SK-N-SH (cell line): ENCODE measurements around the gene EIF1AD. TPM values are rescaled to one million over a fixed set of nuclear protein-coding genes. Genes with fewer than 3 reads are reported as not detected.

Experiments
- CTCF ChIA-PET: fragments of 300-600, 350-600 bp; formaldehyde crosslinking; extraction: SDS; loops from one replicate; lab custom pipeline; 2021; lab: Yijun Ruan, JAX
- POLR2A ChIA-PET: fragments of 350-600 bp; sonication (Branson Sonifier 250); formaldehyde crosslinking; extraction: SDS; loops from one replicate; lab custom pipeline; 2020; ENCODE audit warnings: antibody characterized with exemption, inconsistent platforms; lab: Yijun Ruan, JAX
- DNase-seq: peaks from one replicate; pipeline ENCODE4 v3.0.0; 2012
- H2AFZ ChIP-seq: fragments of 200-600 bp; sonication (generic); 2 replicates; pipeline ENCODE4 v1.8.1; 2016; ENCODE audit warnings: antibody characterized with exemption, mild to moderate bottlenecking, low read depth
- H3F3A ChIP-seq: fragments of 200-600 bp; sonication (generic); replicated peaks from 2 replicates; pipeline ENCODE3; 2016; ENCODE audit warnings: antibody characterized with exemption, mild to moderate bottlenecking; ENCODE audit not compliant: insufficient read depth
- H3K27ac ChIP-seq, 2 experiments: fragments of 200-500 bp in 1 of 2; fragments of 200-600 bp in 1 of 2; sonication (Bioruptor generic) in 1 of 2; sonication (generic), shearing (Covaris generic) in 1 of 2; 2 replicates each; pipeline versions ENCODE4 v1.5.1 to v1.6.1; 2014 to 2016; ENCODE audit warnings: low read depth in 2 of 2, inconsistent platforms in 1 of 2, low read length in 1 of 2, mild to moderate bottlenecking in 1 of 2, mixed read lengths in 1 of 2
- H3K27me3 ChIP-seq: fragments of 200-600 bp; sonication (generic), shearing (Covaris generic); 2 replicates; pipeline ENCODE4 v1.6.1; 2016; ENCODE audit warnings: mixed run types; ENCODE audit not compliant: insufficient read depth
- H3K36me3 ChIP-seq, 2 experiments: fragments of 200-500 bp in 1 of 2; fragments of 200-600 bp in 1 of 2; sonication (Bioruptor generic) in 1 of 2; sonication (generic) in 1 of 2; replicated peaks in 1 of 2; 2 replicates each; pipeline versions ENCODE3 to v1.5.1; 2014 to 2016; ENCODE audit warnings: low read length in 1 of 2, mild to moderate bottlenecking in 1 of 2; ENCODE audit not compliant: insufficient read depth in 2 of 2, control insufficient read depth in 1 of 2
- H3K4me1 ChIP-seq, 2 experiments: fragments of 200-500 bp in 1 of 2; fragments of 200-600 bp in 1 of 2; sonication (Bioruptor generic) in 1 of 2; sonication (generic), shearing (Covaris generic) in 1 of 2; 2 replicates each; pipeline versions ENCODE4 v1.5.1 to v1.6.1; 2014 to 2016; ENCODE audit warnings: low read depth in 1 of 2, low read length in 1 of 2, mixed run types in 1 of 2; ENCODE audit not compliant: insufficient read depth in 2 of 2, control insufficient read depth in 1 of 2
- H3K4me2 ChIP-seq: fragments of 200-600 bp; sonication (generic), shearing (Covaris generic); 2 replicates; pipeline ENCODE4 v1.6.1; 2017; ENCODE audit warnings: mixed run types
- H3K4me3 ChIP-seq, 2 experiments: fragments of 200-500 bp in 1 of 2; fragments of 200-600 bp in 1 of 2; sonication (Bioruptor generic) in 1 of 2; sonication (generic), shearing (Covaris generic) in 1 of 2; 2 replicates each; pipeline versions ENCODE4 v1.5.1 to v1.8.1; 2014 to 2016; ENCODE audit warnings: low read depth in 2 of 2, inconsistent platforms in 1 of 2, low read length in 1 of 2, mild to moderate bottlenecking in 1 of 2, mixed read lengths in 1 of 2, moderate library complexity in 1 of 2
- H3K79me2 ChIP-seq: fragments of 200-600 bp; sonication (generic); 2 replicates; pipeline ENCODE4 v1.8.1; 2017; ENCODE audit warnings: mild to moderate bottlenecking; ENCODE audit not compliant: insufficient read depth
- H3K9ac ChIP-seq: fragments of 200-600 bp; sonication (generic); 2 replicates; pipeline ENCODE4 v1.6.1; 2017; ENCODE audit warnings: mixed run types
- H3K9me2 ChIP-seq: fragments of 200-600 bp; sonication (generic); 2 replicates; pipeline ENCODE4 v1.6.1; 2017; ENCODE audit warnings: mixed run types
- H3K9me3 ChIP-seq: fragments of 200-600 bp; sonication (generic); 2 replicates; pipeline ENCODE4 v1.6.1; 2017; ENCODE audit warnings: mixed run types, mild to moderate bottlenecking, moderate library complexity
- H4K20me1 ChIP-seq: fragments of 200-600 bp; sonication (generic); 2 replicates; pipeline ENCODE4 v1.6.1; 2017; ENCODE audit warnings: mild to moderate bottlenecking, mixed run types; ENCODE audit not compliant: insufficient read depth
- MEF2A ChIP-seq: IDR thresholded peaks from 2 replicates; pipeline ENCODE4 v1.4.0; 2012; ENCODE audit warnings: low read depth, borderline replicate concordance
- MXI1 ChIP-seq: IDR thresholded peaks from 2 replicates; pipeline ENCODE4 v1.6.1; 2012; ENCODE audit warnings: mild to moderate bottlenecking, low read depth, low read length, improper control_type of control experiment
- NFIC ChIP-seq: IDR thresholded peaks from 2 replicates; pipeline ENCODE4 v1.4.0; 2012; ENCODE audit warnings: borderline replicate concordance
- PBX3 ChIP-seq: IDR thresholded peaks from 2 replicates; pipeline ENCODE4; 2012
- TAF1 ChIP-seq: IDR thresholded peaks from 2 replicates; pipeline ENCODE4 v1.6.1; 2012; ENCODE audit warnings: low read depth, mild to moderate bottlenecking, low read length, moderate library complexity, borderline replicate concordance
- WGBS: methylation state at CpG from one replicate; pipeline ENCODE4 v1.1.6; 2017; ENCODE audit warnings: low lambda C conversion rate; 5-methylcytosine and 5-hydroxymethylcytosine counted together
- polyA plus RNA-seq, 3 experiments: library from polyadenylated mRNA; depleted of rRNA; stranded (reverse); fragments of >200 nt; gene quantifications; 2 replicates each; pipeline ENCODE4 v1.2.3, GENCODE V29; 2012

Gene EIF1AD
- polyA plus RNA-seq, 1 of the 3 experiments (the other 2 are of a cell fraction) = 28.9 TPM

DNA sequence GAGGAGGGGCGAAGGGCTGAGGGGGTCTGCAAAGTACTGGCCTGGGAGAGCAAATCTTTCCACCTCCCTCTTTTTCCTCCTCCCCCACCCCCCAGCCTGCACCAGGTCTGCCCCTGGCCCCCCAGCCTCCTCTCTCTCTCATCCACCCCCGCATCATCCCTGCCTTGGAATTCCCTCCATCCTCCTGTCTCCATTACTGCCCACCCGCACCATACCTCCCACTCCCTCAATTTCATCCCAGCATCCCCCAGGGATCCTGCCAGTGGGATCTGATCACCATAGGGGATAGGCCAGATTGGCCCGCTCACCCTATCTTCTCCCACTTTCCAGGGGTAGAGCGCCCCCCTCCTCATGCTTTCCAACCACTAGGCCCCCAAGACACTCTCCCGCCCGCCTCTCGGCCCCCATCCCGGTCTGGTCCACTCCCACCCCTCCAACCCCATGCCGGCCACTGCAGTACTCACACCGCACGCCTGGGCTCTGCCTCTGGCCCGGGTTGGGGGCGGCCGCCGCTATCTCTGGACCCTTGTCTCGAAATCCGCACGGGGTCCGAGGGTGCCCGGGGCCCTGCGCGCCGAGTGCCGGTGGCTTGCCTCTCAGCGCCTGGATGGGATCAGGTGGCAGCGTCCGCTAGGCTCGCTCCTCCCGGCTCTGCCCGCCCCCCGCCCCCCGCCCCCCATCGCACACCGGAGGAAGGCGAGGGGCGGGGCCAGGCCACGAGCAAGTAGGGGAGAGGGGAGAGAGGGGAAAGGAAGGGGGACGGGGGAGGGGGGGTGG lies 46.8 kb upstream of the EIF1AD start, which contains the start of gene GAL3ST3:
GAL3ST3 (minus strand) TSS at position 615 of the 777 bp plus-strand sequence. CDS start 3,746 bp downstream, outside the sequence.
- peak within 1 kb of the TSS; percentile 43 to 59; a peak in 2 of 4 replicates for H3K4me3 ChIP-seq
- ChIA-PET CTCF (interaction anchor here (1.2 to 5.8 kb wide), 5 partner anchors 20 to 173 kb away, joined by 3 to 46 read pairs (median 19); partner anchors contain the start of gene PACS1), POLR2A (no interaction called here)
- peaks cover 15 to 50% of the 10 kb centered on the region in 2 experiments; a peak in 2 of 4 replicates for H3K4me1 ChIP-seq
- 35% methylated on average over 39 of the region's 39 CpGs for WGBS
- H3K36me3 ChIP-seq = peaks cover 3 to 4% of the 10 kb centered on the region in 2 experiments
- H3F3A ChIP-seq = peaks cover 12% of the 10 kb centered on the region
- H3K27ac ChIP-seq = peak within 1 kb of the TSS in 1 of 2 experiments; percentile 73; a peak in 1 of 4 replicates
- H3K9ac ChIP-seq = no peak within 1 kb of the TSS
- no peak within 1 kb of the TSS for H2AFZ ChIP-seq
- peak; percentile 39; the same call in 1 of the 2 replicates for TF ChIP-seq TAF1
- TF ChIP-seq MEF2A = no peak
- TF ChIP-seq MXI1 = peak; percentile 21; the same call in 1 of the 2 replicates
- H3K79me2 ChIP-seq = peaks cover 16% of the 10 kb centered on the region
- H3K9me2 ChIP-seq = no peaks in the 10 kb centered on the region
- DNase-seq = peak; percentile 90
- H4K20me1 ChIP-seq = no peaks in the 10 kb centered on the region
- H3K9me3 ChIP-seq = no peaks in the 10 kb centered on the region
- H3K27me3 ChIP-seq = no peaks in the 10 kb centered on the region
- peak within 1 kb of the TSS; percentile 66 for H3K4me2 ChIP-seq

DNA sequence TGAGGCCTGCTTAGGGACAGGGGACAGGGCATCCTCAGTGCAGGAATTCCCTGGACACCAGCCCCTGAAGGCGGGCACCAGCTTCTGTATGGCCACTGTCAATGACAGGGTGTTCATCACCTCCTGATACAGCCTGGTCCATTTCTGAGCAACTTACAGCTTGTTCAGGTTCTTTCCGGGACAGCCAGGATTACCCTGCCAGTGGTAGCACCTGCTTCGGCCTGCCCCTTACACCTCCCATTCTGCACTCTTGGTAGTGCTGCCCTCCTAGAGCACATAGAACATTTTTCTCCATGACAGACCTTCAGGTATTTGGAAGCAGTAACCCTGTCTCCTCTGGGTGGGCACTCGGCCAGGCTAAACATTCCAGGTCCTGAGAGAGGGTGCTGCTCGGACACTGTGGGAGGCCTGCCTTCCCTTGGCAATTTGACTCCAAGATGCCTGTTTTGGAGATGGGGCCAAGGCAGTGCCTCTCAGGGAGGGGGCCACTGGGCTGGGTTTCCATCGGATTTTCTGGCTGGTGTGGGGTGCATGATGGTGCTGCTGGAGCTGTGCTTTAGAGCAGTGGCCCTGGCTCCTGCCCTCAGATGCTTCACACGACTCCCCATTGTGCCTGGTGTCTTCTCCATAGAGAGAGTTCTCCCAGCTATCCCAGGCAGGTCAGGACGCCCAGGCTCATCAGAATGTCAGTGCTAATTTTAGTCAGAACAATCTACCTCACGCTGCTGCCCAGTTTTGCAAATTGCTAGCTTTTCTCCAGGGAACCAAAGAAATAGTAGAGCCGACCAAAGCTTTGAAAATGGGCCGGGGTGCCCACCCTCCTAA lies 45.8 kb upstream of the EIF1AD start:
- H3K79me2 ChIP-seq = peaks cover 6% of the 10 kb centered on the region
- no peaks in the 10 kb centered on the region for H4K20me1 ChIP-seq
- H3K4me2 ChIP-seq = peak overlapping the region; percentile 66; the same call in 1 of the 2 replicates
- no peak overlapping the region for H3K9ac ChIP-seq
- H3K4me3 ChIP-seq = peak overlapping the region in 1 of 2 experiments; percentile 59; a peak in 1 of 4 replicates
- no peaks in the 10 kb centered on the region for H3K27me3 ChIP-seq
- no peak overlapping the region for H2AFZ ChIP-seq
- H3K9me3 ChIP-seq = no peaks in the 10 kb centered on the region
- TF ChIP-seq NFIC (peak; percentile 35; the same call in 1 of the 2 replicates), PBX3 (no peak)
- POLR2A ChIA-PET = interaction anchor here (0.6 kb wide), 1 partner anchor 393 kb away, joined by 3 read pairs; no protein-coding TSS in a partner anchor
- no peak for DNase-seq
- H3K4me1 ChIP-seq = peaks cover 15 to 43% of the 10 kb centered on the region in 2 experiments; a peak in 2 of 4 replicates
- H3F3A ChIP-seq = peaks cover 12% of the 10 kb centered on the region
- no peaks in the 10 kb centered on the region for H3K9me2 ChIP-seq
- no peak overlapping the region for H3K27ac ChIP-seq
- CTCF ChIA-PET = interaction anchor here (0.8 to 5.8 kb wide), 5 partner anchors 20 to 211 kb away, joined by 3 to 46 read pairs (median 5); partner anchors contain the start of gene PACS1
- peaks cover 0 to 3% of the 10 kb centered on the region in 2 experiments for H3K36me3 ChIP-seq
- WGBS = 82% methylated on average over 9 of the region's 11 CpGs
